Loucy (cell line): Measurements from ENCODE around the gene EEF1G.
A peak's percentile ranks its signal among the peaks of the same experiment; 100 is the strongest.

Experiments used
- H2AFZ ChIP-seq: fragments of 200-600 bp; sonication (generic); 2 replicates; pipeline ENCODE4 v1.6.0; 2016; ENCODE audit warnings: antibody characterized with exemption, mild to moderate bottlenecking, low read length, moderate library complexity
- H3F3A ChIP-seq: fragments of 200-600 bp; 2 replicates; pipeline ENCODE4 v1.6.0; 2016; ENCODE audit warnings: antibody characterized with exemption, low read depth, mild to moderate bottlenecking
- H3K27me3 ChIP-seq: fragments of 200-600 bp; sonication (generic); 2 replicates; pipeline ENCODE4 v1.6.1; 2014; ENCODE audit warnings: low read length, mild to moderate bottlenecking; ENCODE audit not compliant: insufficient read depth, poor library complexity, severe bottlenecking
- H3K36me3 ChIP-seq: fragments of 200-600 bp; sonication (generic); 2 replicates; pipeline ENCODE4 v1.6.1; 2016; ENCODE audit warnings: low read length; ENCODE audit not compliant: insufficient read depth
- H3K4me1 ChIP-seq: fragments of 200-600 bp; sonication (generic); 2 replicates; pipeline ENCODE4 v1.5.1; 2014; ENCODE audit warnings: low read length, mild to moderate bottlenecking; ENCODE audit not compliant: insufficient read depth, poor library complexity, severe bottlenecking
- H3K4me2 ChIP-seq: fragments of 200-600 bp; sonication (generic); 2 replicates; pipeline ENCODE4 v1.6.0; 2014; ENCODE audit warnings: antibody characterized with exemption, low read length, low read depth, mild to moderate bottlenecking; ENCODE audit not compliant: poor library complexity, severe bottlenecking
- H3K4me3 ChIP-seq: fragments of 200-600 bp; sonication (generic); 2 replicates; pipeline ENCODE4 v1.5.1; 2014; ENCODE audit warnings: low read length, mild to moderate bottlenecking, mixed read lengths; ENCODE audit not compliant: poor library complexity, severe bottlenecking
- H3K79me2 ChIP-seq: fragments of 200-600 bp; sonication (generic); 2 replicates; pipeline ENCODE4 v1.6.1; 2014; ENCODE audit warnings: low read length; ENCODE audit not compliant: insufficient read depth
- H3K9ac ChIP-seq: fragments of 200-600 bp; sonication (generic); 2 replicates; pipeline ENCODE4 v1.6.0; 2014; ENCODE audit warnings: mild to moderate bottlenecking, low read depth, low read length, moderate library complexity; ENCODE audit not compliant: poor library complexity, severe bottlenecking
- H3K9me2 ChIP-seq: fragments of 200-600 bp; sonication (generic); replicated peaks from 2 replicates; pipeline ENCODE4 v1.6.1; 2016; ENCODE audit warnings: low read depth, low read length, mixed read lengths
- H3K9me3 ChIP-seq: fragments of 200-600 bp; sonication (generic); 2 replicates; pipeline ENCODE4 v1.6.1; 2014; ENCODE audit warnings: mild to moderate bottlenecking, antibody characterized with exemption, low read length, low read depth; ENCODE audit not compliant: insufficient read depth
- H4K20me1 ChIP-seq: fragments of 200-600 bp; sonication (generic); 2 replicates; pipeline ENCODE4 v1.6.0; 2014; ENCODE audit warnings: antibody characterized with exemption, low read length, mild to moderate bottlenecking; ENCODE audit not compliant: insufficient read depth, poor library complexity, severe bottlenecking
- EZH2phosphoT487 ChIP-seq: fragments of 200-600 bp; IDR thresholded peaks from 2 replicates; pipeline ENCODE4 v1.6.1; 2018; ENCODE audit warnings: antibody characterized with exemption, mild to moderate bottlenecking, moderate library complexity, borderline replicate concordance
- TF ChIP-seq, protein P1 (sequence below): fragments of 200-600 bp; sonication (generic); conservative IDR thresholded peaks from 2 replicates; pipeline ENCODE4 v1.5.1; 2014; ENCODE audit warnings: mild to moderate bottlenecking, antibody characterized with exemption, low read length

Gene EEF1G

DNA sequence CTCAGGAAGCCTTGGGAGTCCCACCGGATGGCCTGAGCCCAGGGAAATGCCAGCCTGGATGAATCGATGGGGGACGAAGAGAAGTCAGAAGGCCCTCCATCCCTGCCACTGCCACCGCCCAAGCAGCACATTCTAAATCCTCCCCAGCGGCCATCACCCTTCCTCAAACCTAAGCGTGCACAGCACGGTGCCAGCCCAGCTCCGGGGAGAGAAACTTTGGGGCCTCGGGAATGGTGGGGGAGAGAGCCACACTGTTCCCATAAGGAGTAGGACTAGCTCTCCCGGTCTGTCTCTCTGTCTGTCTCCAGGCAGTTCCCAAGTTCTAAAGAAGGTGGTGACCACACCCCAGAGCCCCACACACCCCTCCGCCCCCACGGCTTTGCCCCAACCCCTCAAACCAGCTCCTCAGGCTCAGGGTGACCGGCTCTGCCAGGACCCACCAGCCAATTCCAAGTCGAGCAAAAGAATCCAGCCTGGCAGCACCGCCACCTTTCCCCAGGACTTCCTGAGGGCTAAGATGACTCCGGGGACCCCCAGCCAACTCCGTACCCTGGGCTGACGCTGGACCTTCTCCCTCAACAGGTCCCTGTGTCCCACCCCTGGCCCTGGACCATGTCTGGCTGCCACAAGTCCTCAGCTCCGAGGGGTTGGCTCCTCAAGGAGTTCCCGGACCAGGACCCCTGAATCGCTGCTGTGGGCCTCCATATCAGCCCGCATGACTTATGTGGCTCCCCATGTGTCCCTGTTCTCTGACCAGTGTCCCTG is 29.8 kb downstream of the EEF1G start:
- H3K36me3 ChIP-seq = no peaks in the 10 kb centered on the region
- H3K4me3 ChIP-seq = peak overlapping the region; percentile 80
- peak overlapping the region; percentile 75 for H3K9ac ChIP-seq
- H3K79me2 ChIP-seq = peaks cover 23% of the 10 kb centered on the region; the same call in 1 of the 2 replicates
- no peaks in the 10 kb centered on the region for H4K20me1 ChIP-seq
- H3K4me2 ChIP-seq = peak overlapping the region; percentile 89
- no peaks in the 10 kb centered on the region for H3K9me3 ChIP-seq
- H3K27me3 ChIP-seq = no peaks in the 10 kb centered on the region
- TF ChIP-seq, protein P1, sequence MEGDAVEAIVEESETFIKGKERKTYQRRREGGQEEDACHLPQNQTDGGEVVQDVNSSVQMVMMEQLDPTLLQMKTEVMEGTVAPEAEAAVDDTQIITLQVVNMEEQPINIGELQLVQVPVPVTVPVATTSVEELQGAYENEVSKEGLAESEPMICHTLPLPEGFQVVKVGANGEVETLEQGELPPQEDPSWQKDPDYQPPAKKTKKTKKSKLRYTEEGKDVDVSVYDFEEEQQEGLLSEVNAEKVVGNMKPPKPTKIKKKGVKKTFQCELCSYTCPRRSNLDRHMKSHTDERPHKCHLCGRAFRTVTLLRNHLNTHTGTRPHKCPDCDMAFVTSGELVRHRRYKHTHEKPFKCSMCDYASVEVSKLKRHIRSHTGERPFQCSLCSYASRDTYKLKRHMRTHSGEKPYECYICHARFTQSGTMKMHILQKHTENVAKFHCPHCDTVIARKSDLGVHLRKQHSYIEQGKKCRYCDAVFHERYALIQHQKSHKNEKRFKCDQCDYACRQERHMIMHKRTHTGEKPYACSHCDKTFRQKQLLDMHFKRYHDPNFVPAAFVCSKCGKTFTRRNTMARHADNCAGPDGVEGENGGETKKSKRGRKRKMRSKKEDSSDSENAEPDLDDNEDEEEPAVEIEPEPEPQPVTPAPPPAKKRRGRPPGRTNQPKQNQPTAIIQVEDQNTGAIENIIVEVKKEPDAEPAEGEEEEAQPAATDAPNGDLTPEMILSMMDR = no peak
- TF ChIP-seq EZH2phosphoT487 = no peak
- peaks cover 53% of the 10 kb centered on the region for H3K4me1 ChIP-seq
- no peaks in the 10 kb centered on the region for H3F3A ChIP-seq
- no peaks in the 10 kb centered on the region for H3K9me2 ChIP-seq
- no peak overlapping the region for H2AFZ ChIP-seq

- Histone ChIP-seq H3K36me3 (no peaks in the 10 kb centered on the region), H2AFZ (peak overlapping the region; percentile 40; the same call in 1 of the 2 replicates), H3K4me1 (peaks cover 58% of the 10 kb centered on the region), H3K79me2 (peaks cover 32% of the 10 kb centered on the region), H3K9me2 (no peaks in the 10 kb centered on the region), H3F3A (no peaks in the 10 kb centered on the region), H3K27me3 (no peaks in the 10 kb centered on the region), H3K9ac (peak overlapping the region; percentile 70), H3K9me3 (no peaks in the 10 kb centered on the region), H4K20me1 (no peaks in the 10 kb centered on the region), H3K4me3 (peak overlapping the region; percentile 70), H3K4me2 (peak overlapping the region; percentile 89)
- TF ChIP-seq, protein P1 = peak; percentile 94
- no peak for TF ChIP-seq EZH2phosphoT487
These were observed 30.7 kb downstream of the EEF1G start for GRCh38 chr11:62542750-62543567.

DNA sequence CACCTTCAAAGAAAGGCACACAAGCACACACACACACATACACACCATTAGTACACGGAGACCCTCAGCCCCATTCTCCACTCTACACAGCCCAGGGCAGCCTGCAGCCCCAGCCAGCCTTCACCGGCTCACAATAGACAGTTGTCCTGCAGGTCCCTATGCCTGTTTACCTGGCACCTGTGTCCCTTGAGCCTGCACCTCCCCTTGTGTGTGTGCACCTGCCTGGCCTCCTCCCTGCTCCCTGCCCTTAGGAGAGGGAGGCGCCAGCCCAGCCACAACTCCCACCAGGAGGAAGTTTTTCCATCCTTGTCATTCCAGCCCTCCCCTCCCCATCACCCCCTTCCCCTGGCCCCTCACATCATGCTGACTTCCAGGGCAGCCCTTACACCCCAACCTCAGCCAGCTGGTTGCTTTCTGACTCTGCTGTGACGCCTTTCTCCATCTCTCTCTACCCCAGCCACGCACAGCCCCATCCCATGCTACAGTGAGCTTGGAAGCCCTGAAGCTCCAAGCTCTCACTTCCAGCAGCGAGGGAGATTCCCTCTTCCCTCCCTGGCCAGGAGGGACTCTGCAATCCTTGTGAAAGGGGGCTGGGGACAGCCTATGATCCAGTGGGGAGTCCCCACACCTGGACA is 31.5 kb downstream of the EEF1G start:
- H3K9me2 ChIP-seq = no peaks in the 10 kb centered on the region
- H3K9ac ChIP-seq = peak overlapping the region; percentile 70
- H3K4me3 ChIP-seq = peak overlapping the region; percentile 70
- H3K27me3 ChIP-seq = no peaks in the 10 kb centered on the region
- no peaks in the 10 kb centered on the region for H3K9me3 ChIP-seq
- H3K4me2 ChIP-seq = peak overlapping the region; percentile 89
- H3K4me1 ChIP-seq = peaks cover 57% of the 10 kb centered on the region
- no peaks in the 10 kb centered on the region for H3K36me3 ChIP-seq
- H2AFZ ChIP-seq = peak overlapping the region; percentile 30; the same call in 1 of the 2 replicates
- no peaks in the 10 kb centered on the region for H4K20me1 ChIP-seq
- TF ChIP-seq, protein P1 = no peak
- no peak for TF ChIP-seq EZH2phosphoT487
- no peaks in the 10 kb centered on the region for H3F3A ChIP-seq
- peaks cover 32% of the 10 kb centered on the region for H3K79me2 ChIP-seq
